22Rv1 (cell line): ENCODE measurements around the gene NAV2.

Experiments used
- H3K27ac ChIP-seq: fragments of 450-650 bp; 2 replicates; pipeline ENCODE4 v1.5.1; 2017
- ZFX ChIP-seq: fragments of 450-650 bp; IDR thresholded peaks from 2 replicates; pipeline ENCODE4 v1.6.1; 2017; ENCODE audit warnings: antibody characterized with exemption, borderline replicate concordance
- TF ChIP-seq, protein P1 (sequence below): fragments of 450-650 bp; IDR thresholded peaks from 2 replicates; pipeline ENCODE4 v1.5.1; 2017; ENCODE audit warnings: mild to moderate bottlenecking

NAV2 gene

GRCh38 chr11:19687392-19687791 is 25.2 kb upstream of the NAV2 start:
- H3K27ac ChIP-seq = no peak overlapping the region
- TF ChIP-seq ZFX = no peak
- TF ChIP-seq, protein P1, sequence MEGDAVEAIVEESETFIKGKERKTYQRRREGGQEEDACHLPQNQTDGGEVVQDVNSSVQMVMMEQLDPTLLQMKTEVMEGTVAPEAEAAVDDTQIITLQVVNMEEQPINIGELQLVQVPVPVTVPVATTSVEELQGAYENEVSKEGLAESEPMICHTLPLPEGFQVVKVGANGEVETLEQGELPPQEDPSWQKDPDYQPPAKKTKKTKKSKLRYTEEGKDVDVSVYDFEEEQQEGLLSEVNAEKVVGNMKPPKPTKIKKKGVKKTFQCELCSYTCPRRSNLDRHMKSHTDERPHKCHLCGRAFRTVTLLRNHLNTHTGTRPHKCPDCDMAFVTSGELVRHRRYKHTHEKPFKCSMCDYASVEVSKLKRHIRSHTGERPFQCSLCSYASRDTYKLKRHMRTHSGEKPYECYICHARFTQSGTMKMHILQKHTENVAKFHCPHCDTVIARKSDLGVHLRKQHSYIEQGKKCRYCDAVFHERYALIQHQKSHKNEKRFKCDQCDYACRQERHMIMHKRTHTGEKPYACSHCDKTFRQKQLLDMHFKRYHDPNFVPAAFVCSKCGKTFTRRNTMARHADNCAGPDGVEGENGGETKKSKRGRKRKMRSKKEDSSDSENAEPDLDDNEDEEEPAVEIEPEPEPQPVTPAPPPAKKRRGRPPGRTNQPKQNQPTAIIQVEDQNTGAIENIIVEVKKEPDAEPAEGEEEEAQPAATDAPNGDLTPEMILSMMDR = no peak

DNA sequence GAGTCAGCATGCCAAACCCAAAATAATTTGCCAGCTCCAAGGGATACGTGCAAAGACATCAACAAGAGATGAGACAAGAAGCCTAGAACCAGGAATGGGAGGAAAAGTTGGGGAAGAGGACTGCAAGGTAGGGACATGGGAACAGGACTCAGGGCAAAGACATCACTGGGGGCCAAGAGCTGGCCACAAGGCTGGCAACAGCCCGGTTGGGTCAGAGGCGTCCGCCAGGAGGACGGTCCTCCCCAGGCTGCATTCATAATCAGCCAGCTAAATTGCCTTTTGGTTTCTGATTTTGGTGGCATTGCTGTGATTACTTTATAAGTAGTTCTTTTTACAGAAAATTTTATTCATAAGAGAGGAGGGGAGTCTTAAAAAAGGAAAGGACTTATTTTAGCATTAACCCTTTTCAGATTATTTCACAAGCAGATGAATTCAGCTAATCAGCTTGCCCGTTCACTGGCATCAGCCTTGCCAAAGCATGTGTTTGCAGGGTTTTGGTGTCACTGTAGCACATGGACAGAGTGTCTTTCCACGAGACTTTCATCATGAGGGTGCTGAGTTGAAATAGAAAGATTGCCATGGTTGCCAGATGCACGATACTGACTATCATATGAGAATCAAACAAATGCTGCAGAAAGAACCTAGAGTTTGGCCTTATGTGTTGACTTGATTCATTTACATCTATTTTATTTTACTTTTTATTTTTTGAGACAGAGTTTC is 23.2 kb upstream of the NAV2 start:
- TF ChIP-seq, protein P1 = no peak
- no peak for TF ChIP-seq ZFX
- H3K27ac ChIP-seq = no peak overlapping the region

- no peak overlapping the region for H3K27ac ChIP-seq
- no peak for TF ChIP-seq ZFX
- TF ChIP-seq, protein P1 = no peak
These were observed 21.8 kb upstream of the NAV2 start for GRCh38 chr11:19690885-19691284.

DNA sequence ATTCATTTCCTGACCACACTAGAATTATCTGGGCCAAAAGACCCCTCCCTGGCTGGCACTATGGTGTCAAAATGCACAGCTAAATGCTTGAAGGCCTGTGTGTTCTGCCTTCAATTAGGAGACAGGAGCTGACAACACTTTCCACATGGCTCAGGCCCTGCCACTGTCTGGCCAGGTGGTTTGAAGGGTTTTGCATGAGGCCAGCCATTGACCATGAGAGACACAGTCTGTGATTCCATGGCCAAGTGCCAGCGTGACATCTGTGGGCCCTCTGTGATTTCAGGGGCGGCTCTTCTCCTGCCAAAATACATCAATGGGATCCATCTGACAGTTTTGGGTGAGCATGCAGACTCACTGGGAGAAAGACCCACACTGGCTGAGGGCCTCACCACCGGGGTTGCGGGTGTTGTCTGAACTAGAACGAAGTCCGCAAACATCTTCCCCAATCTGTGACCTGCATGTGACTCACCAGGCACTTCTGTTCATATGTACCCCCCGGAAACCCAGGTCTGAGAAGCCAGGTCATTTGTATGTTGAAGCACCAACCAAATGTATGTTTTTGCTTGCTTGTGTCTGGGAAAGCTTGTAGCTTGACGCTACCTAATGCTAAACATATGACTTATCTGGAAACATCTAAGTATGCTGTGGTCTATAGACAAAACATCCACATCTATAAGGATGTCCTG is 20.7 kb upstream of the NAV2 start:
- no peak overlapping the region for H3K27ac ChIP-seq
- TF ChIP-seq, protein P1 = no peak
- TF ChIP-seq ZFX = no peak

DNA sequence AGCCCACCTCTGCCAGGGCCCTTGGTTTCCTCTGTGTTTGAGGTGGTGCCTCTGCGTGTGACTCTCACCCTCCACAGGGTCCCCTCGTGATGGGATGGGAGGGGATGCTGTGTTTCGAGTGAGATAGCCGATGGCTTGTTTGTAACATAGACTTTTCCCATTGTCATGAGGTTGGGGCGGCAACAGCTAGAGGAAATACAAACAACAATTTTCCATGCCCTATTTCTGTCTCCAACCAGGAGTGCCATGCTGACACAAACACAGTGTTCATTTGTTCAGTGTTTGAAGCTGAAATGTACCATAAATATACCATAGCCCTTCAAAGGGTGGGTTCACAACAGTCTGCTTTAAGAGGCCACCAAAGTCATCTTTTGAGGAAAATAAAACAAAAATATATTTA is 19.5 kb upstream of the NAV2 start:
- no peak overlapping the region for H3K27ac ChIP-seq
- TF ChIP-seq ZFX = no peak
- TF ChIP-seq, protein P1 = no peak

DNA sequence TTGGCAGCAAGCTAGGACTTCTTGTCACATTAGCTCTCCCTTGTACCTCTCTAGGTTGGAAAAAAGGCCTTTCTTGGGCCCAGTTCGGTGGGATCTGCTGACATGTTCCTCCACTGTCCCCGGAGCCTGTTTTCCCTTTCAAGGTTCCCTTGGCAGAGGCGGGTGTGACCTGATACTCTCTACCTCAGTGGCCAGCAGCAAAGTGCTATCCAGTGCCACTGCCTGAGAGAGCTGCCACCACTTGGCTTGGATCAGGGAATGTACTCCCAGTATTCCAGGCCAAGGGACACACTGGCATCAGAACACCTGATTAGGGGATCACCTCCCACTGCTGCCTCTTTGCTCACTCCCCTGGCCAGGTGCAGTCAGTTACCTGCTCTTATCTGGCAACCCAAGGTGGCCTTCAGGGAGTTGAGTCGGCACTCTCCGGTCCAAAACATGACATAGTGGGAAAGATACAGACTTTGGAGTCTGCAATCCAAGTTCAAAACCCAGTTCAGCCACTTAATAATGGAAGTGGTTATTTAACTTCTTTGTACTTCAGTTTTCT is 17.8 kb upstream of the NAV2 start:
- TF ChIP-seq ZFX = no peak
- TF ChIP-seq, protein P1 = no peak

GRCh38 chr11:19696073-19696472 is 16.6 kb upstream of the NAV2 start:
- TF ChIP-seq, protein P1 = no peak
- no peak overlapping the region for H3K27ac ChIP-seq

More for the DNA sequence above, 17.8 kb upstream of the NAV2 start:
- H3K27ac ChIP-seq = no peak overlapping the region
